HG03025 (cell line): Measurements from ENCODE around the gene MAP3K3.
A peak's percentile ranks its signal among the peaks of the same experiment; 100 is the strongest.

Experiments used
- ATAC-seq: cut with Tn5 transposase; IDR thresholded peaks from one replicate; pipeline ENCODE4 v1.9.1; 2021; ENCODE audit warnings: mild to moderate bottlenecking, moderate library complexity; ENCODE audit not compliant: unreplicated experiment, low FRiP score

The MAP3K3 gene

GRCh38 chr17:63689479-63689878 is 67.3 kb downstream of the MAP3K3 start:
- no peak for ATAC-seq

DNA sequence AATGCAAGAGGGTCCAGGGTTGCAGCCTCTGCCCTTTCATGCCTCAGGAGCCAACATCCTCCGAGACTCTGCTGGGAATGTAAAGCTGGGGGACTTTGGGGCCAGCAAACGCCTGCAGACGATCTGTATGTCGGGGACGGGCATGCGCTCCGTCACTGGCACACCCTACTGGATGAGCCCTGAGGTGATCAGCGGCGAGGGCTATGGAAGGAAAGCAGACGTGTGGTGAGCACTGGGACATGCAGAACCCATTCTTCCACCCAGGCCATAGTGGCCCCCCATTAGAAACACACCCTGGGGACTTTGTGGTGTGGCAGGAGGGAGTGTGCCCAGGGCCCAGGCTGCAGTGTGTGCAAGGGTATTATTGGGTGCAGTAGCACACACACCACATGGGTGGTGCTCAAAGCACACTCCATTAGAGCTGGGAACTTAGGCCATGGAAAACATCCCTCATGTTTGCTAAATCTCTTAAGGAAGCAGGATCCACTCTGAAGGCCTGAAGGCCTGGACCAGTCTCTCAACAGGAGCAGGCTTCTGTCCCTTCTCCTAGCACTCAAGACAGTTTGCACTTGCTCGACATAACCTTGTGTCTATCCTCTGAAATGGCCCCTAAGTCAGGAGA is 70.1 kb downstream of the MAP3K3 start:
- no peak for ATAC-seq

- ATAC-seq = no peak
Measured at GRCh38 chr17:63693411-63694113, 71.3 kb downstream of the MAP3K3 start.

DNA sequence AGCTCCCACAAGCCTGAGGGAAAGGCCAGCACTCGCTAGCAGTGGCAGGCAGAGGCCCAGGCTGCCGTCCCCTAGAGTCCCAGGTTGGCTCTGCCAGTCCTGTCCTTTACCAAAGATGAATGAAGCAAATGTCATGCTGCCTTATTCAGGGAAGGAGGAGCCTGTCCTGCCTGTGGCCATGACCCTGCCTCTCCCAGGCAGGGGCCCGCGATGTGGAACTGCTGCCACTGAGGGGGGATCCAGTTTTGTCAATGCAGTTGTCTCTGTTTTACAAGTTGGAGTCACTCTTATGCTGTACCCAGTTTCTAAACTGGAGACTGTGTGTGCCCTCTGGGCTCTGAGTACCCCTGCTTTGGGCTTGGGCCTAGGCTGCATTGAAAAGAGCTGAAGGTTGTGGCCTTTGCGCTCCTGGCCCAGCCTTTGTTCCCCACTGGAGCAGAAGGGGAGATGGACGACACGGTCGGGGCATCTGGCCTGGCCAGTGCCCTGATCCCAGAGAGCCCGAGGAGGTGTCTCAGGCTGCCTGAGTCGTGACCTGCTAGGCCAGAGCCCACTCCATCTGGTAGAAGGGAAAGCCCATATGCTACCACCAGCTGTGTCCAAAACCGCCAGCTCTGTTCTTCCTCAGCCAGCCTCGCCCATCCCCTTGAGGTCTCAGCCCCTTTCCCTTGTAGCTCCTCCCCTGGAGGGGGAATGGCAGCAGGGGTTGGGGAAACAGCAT is 72.2 kb downstream of the MAP3K3 start:
- ATAC-seq = no peak

DNA sequence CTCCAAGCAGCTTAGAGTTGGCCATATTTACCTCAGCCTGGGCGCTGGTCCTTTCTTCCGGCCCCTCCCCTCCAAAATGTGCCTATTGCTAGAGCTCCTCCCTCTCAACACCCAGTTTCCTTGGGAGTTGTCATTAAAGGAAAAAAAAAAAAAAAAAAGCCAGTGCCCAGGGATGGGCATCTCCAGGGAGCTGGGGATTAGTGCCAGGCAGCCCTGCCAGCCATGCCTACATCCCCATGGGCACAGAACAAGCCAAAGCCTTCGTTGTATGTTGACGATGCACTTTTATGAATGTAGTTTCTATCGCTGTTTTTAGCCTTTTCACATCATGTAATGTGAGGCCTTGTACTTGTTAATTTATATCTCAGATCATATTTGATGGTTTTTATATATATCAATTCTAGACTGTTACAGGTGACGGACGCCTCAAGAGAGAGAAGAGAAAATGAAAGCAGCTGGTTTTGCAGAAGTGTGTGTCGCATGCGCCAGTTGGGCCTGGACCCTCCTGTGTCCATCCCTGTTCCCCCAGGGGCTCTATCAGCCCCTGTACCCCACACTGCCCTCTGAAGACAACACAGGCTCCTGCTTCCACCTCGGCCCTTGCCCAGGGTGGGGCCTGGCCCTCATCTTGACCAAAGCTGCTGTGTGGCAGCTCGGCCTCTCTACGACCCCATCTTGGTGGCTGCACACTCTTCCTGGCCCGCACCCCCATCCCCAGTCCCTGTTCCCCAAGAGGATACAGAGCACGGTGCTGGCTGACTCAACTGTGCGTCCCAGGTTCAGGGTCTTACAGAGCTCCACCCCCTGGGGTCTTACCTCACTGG is 72.9 kb downstream of the MAP3K3 start:
- no peak for ATAC-seq

DNA sequence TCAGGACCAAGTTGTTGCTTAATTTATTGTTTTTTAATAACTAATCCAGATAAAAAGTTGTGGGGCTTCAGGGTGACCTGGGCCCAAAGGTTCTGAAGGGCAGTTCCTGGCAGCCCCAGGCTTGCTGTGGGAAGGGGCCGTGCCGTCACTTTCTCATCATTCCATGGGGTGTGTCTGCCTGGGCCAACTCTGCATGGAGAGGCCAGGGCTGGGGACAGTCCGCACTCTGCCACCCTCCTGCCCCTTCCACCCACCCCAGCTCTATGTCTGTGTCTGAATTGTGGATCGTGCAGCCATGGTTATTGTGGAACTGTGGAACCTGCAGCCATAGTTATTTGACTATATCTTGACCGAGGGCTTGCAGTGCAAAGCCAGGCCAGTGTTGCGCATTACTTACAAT is 73.7 kb downstream of the MAP3K3 start:
- ATAC-seq = no peak

DNA sequence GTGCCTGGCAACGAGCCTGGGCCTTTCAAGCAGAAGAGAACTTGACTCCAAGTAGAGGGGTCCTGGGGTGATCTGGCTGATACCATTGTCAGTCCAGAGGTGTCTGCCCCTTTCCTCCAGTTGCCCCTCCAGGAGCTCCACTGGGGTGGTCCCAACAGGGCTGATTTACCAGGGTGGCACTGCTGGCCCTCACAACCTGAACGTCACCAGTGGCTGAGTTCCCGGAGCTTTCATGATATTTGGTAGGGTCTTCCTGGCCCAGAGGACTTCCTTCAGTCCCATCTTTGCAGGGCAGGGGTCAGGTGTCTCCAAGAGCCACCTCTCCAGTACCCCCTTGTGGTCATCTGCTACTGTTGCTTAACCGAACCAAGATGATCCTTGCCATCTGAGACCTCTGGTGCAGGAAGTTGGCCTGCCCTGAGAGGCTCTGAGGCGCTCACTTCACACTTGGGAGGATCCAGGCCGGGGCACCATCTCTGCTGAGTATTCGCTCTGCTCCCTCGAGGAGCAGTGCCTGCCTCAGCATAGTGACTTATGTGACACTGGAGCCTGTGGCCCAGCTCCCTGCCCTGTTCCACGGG is 74.3 kb downstream of the MAP3K3 start:
- ATAC-seq = no peak

- ATAC-seq = no peak
Measured at GRCh38 chr17:63697341-63698286, 75.4 kb downstream of the MAP3K3 start.

- no peak for ATAC-seq
Measured at GRCh38 chr17:63698381-63698885, 76.2 kb downstream of the MAP3K3 start.

- peak; percentile 16 for ATAC-seq
Measured at GRCh38 chr17:63698886-63699637, 76.8 kb downstream of the MAP3K3 start.

DNA sequence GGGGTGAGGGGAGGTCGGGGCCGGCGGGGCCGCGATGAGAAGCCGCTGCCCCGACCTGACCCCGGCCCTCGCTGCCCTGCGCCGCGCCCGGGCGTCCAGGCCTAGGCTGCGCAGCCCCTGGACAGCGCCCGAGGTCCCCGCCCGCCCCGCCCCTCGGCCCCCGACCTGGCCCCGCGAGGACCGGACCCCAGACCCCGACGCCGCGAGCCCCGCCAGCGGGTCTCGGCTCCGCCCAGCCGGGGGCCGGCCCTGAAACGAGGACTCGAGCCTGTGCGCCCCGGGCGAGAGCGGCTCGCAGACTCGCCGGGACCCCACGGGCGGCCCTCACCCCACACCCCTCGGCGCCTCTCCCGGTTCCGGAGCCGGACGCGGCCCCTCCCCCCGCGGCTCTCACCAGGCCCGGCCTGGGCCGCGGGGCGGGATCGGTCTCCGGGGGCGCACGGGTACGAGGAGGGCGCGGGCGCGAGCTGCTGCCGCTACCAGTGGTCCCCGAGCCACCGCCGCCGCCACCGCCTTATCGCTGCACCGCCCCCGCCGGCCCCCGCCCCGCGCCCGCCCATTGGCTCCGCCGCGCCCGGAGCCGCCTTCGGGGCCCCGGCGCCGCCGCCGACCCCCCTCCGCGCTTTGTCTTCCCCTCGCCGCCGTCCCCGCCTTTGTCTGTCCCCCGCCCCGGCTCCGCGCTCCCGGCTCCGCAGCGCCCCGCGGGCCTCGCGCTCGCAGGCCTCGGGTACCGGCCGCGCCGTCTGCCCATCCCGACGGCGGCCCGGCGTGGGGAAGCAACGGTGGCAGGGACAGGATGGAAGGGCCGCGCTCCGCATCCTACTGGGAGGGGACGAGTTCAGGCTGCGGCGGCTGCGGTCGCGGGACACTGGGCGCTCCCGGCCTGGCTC is 77.7 kb downstream of the MAP3K3 start, which contains the start of gene LIMD2:
LIMD2 (minus strand) TSS at position 488 of the 890 bp plus-strand sequence. CDS start 827 bp downstream, outside the sequence.
- ATAC-seq = peak; percentile 4

- ATAC-seq = no peak
Measured at GRCh38 chr17:63700528-63701455, 78.6 kb downstream of the MAP3K3 start.

GRCh38 chr17:63701456-63701820 is 79.2 kb downstream of the MAP3K3 start:
- ATAC-seq = no peak

DNA sequence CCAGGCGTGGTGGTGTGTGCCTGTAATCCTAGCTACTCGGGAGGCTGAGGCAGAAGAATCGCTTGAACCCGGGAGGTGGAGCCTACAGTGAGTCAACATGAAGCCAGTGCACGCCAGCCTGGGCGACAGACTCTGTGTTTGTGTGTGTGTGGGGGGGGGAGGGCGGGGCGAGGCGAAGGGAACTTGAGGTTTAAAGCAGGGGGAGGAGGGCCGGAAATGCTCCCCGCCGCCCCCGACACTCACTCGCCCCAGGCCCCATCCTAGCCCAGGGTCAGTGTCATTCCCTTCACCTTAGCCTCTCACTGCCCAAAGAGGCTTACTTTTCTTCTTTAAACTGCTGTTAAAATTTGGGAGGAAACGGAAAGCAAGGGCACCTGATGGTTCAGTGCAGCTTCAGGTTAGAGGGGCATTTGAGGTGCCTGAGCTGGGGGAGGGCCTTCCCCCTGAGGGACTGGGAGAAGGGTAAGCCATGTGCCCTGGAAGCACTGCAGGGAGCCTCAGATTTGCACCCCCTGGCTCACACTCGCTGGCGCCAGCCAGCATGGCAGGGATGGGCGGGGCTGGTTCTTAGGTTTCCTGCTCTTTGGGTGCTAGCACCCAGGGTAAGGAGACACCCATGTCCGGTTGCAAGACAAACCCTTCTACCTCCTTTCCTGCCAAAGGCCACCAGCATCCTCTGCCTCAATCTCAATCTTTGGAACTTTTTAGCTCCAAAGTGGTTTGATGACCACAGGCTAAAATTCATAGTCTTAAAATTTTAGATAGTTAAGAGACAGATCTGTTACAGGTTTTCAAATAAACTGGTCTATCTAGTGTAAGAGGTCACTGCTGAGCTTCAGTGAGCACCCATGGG is 79.9 kb downstream of the MAP3K3 start:
- ATAC-seq = no peak

DNA sequence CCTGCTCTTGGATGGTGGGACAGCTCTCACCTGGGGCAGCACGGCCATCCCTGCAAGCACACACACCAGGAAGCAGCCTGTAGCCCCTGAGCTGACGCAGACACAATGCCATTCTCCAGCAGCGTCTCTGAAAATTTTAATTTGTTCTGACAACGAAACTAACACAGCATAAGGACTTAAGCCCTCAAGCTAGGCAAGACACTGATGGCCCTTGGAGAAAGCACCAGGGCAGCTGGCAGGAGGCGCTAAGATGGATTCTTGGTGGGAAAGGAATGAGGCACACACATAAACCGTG is 80.5 kb downstream of the MAP3K3 start:
- no peak for ATAC-seq

DNA sequence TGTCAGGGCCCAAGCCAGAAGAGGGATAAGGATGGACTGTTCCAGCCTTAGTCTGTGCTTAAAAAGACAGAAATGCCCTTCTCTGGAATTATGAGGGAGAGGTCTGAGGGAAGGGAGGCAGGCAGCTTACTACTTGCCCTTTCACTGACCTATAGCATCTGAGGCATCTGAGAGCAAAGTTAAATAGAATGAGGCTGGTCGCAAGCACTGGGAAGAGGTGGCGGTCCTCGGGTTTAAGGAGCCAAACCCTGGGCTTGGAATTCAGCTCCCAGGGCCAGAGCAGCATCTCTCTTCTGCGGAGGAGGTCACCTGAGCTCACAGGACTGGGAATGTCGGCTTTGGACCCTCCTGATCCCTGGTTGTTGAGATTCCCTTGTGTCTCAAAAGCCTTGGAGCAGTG is 80.8 kb downstream of the MAP3K3 start:
- no peak for ATAC-seq
